GM21381 (cell line): ENCODE measurements around the gene DAD1.
A peak's percentile ranks its signal among the peaks of the same experiment; 100 is the strongest.
"Not testable (repeated sequence)": the region's sequence is repeated elsewhere in the genome, so short reads cannot be mapped to it uniquely, and the experiment has no call there.

ENCODE experiments used
- ATAC-seq: cut with Tn5 transposase; IDR thresholded peaks from one replicate; pipeline ENCODE4 v1.9.1; 2021; ENCODE audit warnings: mild to moderate bottlenecking, moderate library complexity; ENCODE audit not compliant: unreplicated experiment

DAD1 gene

DNA sequence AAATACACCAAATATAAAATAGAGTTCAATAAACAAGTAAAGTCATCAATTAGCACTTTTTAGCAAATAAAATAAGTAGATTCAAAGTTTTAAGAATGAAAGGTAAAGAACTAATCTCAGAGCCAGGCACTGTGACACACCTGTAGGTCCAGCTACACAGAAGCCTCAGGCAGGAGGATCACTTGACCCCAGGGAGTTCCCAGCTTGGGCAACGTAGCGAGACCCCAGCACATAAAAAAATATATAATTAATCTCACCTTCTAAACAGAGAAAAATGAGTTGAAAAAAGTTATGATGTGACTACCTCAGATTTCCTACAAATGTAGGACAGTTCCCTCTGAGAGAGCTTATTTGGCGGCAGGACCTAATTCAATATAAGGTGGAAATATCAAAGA lies 19.3 kb downstream of the DAD1 start:
- no peak for ATAC-seq

DNA sequence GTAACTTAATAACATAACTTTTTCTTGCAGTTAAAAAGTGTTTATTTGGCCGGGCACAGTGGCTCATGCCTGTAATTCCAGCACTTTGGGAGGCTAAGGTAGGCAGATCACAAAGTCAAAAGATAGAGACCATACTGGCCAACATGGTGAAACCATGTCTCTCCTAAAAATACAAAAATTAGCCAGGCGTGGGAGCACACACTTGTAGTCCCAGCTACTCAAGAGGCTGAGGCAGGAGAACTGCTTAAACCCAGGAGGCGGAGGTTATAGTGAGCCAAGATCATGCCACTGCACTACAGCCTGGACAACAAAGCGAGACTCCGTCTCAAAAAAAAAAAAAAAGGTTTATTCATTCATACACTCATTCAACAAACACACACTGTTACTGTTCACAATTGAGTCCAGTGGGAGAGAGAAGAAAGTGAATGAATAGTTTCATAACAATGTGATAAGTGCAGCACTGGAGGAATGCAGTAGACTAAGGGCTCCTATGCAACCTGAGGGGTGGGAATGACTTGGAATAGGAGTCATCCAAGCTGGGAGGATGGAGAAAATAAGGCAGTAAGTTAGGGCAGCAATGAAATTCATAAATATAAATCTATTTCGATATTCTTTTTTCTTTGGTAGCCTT lies 19.8 kb downstream of the DAD1 start:
- no peak for ATAC-seq

DNA sequence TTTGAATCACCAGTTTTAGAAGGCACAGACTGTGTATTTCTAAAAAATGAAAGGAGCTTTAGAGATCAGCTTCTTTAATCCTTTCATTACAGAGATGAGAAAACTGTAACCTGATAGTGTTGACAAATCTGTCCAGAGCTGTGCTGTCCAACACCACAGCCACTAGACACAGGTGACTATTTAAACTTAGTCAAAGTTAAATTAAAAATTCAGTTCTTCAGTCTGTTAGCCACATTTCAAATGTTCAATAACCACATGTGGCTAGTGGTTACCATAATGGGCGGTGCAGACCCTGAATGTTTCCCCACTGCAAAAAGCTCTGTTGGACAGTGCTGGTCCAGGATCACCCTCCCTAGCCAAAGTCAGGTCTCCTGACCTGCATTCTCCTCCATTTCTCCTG lies 21.6 kb downstream of the DAD1 start:
- ATAC-seq: no peak

DNA sequence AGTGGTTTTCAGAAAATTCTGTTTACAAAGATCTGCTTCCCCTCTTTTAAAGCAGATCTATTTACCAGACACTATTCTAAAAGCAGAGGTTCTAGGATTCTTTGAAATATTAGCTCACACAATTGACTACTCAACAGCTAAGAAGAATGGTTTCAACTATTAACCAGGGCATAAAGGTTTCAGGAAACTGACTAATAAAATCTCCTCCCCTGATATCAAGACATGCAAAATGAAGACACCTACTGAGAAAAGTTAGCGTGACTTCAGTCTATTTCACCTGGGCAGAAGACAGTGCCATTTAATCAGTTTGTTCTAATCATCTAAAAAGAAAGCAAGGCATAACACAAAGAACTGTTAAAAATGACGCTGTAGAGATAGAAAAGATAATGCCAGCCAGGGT lies 22.2 kb downstream of the DAD1 start:
- no peak for ATAC-seq

DNA sequence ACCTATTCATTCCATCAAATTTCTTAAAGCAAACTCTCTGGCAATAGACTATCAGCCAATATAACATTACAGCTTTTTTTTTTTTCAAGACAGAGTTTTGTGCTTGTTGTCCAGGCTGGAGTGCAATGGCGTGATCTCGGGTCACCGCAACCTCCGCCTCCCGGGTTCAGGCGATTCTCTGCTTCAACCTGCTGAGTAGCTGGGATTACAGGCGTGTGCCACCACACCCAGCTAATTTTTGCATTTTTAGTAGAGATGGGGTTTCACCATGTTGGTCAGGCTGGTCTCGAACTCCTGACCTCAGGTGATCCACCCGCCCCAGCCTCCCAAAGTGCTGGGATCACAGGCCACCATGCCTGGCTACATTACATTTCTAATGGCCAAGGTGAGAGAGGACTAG lies 22.8 kb downstream of the DAD1 start:
- not testable (repeated sequence) for ATAC-seq

DNA sequence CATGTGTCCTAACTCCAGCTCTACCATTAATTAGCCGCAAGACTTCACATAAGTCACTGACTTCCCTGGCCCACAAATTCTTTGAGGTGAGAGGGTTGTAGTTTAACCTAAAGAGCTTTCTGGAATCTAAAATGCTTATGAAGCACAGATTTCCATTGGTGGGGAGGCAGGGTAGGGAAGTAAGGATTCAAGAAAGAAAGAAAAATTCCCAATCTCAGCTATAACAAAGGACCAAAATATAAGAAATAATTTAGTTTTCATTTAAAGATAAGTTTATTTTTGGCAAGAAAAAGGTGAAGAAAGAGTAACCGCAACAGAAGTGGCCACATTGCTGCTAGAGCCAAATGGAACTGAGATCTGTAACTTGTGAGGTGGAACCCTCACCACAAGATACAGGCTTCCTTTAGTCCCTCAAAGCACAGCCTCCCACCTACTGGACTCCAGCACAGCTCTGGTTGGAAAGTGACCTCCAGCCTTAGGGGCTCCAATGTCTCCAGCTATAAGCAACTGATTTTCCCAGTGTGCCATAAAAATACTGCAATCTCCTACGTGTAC lies 23.6 kb downstream of the DAD1 start:
- ATAC-seq: peak; percentile 34

DNA sequence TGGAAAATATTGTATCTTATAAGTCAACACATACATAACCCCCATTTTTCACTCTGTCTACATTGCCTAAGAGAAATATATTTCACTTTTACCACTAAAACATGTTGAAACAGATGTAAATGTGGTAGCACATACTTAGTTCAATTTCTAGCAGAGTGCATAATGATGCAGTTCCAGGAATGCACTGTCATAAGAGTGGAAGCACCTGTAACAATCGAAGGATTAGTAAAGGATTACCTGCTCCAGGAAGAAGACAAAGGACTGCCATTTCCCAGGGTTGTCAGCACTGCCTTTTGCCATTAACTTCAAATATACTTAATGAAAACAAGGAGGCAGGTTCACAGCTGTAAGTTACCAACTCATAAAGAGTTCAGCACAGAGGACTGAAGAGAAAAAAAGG lies 24.6 kb downstream of the DAD1 start:
- ATAC-seq: no peak

DNA sequence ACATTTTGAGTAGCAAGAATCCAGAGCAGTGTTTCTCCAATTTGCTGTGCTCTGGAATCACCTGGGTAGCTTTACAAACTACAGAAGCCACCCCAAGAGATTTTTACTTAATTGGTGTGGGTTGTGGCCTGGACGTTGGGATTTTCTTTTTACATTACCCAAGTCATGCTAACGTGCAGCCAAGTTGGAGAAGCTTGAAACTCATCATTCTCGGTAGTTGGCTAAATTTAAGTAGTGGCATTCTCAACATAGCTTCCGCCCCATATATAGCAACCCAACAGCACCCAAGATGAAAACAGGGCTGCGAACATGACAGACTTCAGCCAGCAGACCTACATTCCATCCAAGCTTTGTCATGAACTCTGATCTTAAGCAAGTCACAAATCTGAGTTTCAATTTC lies 25.0 kb downstream of the DAD1 start:
- no peak for ATAC-seq

DNA sequence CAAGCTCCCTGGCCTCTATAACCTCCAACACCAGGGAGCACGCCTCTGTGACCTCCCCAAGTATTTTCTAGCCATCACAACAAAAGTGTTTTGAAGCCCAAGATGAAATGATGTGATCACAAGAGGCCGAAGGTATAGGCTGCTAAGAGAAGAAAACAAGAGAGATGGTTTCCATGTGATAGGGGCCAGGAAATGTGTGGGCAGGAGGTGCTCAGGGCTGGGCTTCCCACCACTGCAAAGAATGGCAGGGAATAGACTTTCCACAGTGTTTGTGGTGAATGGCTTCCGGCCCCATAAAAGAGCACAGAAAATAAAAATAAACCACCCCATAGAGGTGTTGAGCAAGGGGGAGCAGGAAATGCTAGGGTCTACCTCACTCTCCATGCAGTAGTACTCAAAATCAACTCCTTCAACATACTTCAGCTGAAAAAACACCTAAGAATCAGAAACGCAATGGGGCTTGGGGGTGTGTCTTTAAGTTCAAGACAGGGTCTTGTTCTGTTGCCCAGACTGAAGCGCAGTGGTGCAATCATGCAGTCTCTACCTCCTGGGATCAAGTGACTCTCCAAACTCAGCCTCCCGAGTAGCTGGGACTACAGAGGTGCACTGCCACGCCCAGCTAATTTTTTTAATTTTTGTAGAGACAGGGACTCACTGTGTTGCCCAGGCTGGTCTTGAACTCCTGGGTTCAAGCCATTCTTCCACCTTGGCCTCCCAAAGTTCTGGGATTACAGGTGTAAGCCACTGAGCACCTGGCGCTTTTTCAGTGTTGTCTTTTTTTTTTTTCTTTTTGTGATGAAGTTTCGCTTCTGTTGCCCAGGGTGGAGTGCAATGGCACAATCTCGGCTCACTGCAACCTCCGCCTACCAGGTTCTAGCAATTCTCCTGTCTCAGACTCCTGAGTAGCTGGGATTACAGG lies 27.1 kb downstream of the DAD1 start:
- ATAC-seq: no peak

DNA sequence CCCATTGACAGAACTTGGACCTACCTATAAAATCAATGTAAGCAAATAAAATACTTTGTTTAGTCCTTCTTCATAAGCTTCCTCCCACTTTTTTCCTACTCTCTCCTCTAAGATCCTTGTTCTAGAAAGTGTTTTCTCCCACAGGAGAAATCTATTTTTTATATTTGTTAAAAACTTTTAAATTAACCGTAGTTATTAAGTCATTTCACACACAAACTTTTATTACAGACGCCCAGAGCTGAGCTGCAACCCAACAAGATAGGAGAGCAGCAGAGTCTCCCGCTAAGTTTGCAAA lies 27.7 kb downstream of the DAD1 start:
- ATAC-seq: no peak

DNA sequence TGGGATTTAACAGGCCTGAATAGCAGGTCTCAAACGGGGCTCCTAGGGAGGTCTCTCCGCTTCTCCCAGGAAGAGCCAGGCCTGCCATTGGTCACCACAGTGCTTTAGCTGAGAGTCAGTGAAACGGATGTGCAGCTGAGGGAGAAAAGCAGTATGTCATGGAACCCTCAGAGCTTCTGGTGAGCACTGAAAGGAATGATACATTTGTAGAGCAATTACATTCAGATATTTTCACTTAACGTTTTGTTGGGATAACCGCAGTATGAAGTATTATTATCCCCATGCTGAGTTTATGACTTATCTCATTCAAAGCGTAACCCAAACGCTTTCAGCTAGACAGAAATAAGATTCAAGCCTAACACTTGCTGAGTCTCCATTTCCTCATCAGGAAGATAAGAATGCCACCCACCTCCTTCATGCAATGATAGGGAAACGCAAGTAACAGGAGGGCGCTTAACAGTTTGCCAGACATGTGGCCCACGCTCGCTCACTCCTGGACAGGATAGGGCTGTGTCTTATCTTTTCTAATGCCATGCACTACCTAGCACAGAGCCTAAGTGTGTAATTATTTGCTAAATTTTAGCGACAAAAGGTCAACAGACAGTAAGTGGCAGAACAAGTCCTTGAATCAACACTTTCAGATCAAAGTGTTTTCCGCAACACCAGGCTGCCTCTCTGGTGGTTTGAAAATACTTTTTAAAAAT lies 28.2 kb downstream of the DAD1 start:
- no peak for ATAC-seq

DNA sequence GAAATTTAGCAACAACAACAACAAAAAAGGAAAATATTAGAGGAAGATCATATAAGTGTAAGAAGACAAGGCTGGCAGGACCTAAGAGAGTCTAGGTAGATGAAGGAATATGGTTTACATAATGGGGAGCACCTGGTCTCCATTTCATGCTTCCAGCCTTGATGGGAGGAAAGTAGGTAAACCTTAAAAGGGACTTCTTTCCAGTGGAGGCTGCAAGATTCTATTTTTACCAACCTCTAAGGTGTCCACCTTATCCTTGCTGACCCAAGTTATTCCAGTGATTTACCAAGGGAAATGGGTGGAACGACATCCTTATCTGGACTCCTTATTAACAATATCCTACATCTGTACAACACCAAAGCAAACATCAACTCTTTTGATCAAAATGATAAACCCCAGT lies 30.0 kb downstream of the DAD1 start:
- ATAC-seq: no peak

DNA sequence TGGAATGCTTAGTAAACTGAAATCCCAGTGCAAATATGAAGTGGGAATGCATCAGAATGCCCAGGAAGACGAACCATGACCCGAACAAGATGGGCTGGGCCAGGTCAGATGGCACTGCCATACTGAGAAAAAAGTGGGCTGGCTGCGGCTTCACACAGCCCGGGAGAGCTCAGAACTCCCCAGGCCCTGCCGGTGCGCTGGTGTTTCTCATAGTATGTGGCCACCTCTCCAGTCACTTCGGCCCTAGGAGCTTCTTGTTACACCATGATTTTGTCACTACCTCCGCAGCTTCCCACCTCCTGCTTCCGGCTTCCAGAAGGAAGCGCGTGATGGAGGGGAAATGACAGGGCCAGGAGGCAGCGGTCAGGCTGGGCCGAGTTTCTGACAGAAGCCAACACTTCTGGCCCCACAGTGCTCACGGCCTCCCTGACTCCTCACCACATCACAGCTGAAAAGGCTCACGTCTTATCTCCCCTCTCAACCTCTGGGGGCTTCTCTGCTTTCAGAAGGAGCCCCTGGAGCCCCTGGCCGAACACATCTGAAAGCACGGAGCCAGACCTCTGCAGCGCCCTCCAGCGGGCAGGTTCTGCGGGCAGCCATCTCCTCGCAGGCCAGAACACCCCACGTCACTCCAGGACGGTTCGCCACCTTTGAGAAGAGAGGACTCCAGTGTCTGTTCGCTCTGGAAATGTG lies 30.7 kb downstream of the DAD1 start:
- ATAC-seq: no peak

DNA sequence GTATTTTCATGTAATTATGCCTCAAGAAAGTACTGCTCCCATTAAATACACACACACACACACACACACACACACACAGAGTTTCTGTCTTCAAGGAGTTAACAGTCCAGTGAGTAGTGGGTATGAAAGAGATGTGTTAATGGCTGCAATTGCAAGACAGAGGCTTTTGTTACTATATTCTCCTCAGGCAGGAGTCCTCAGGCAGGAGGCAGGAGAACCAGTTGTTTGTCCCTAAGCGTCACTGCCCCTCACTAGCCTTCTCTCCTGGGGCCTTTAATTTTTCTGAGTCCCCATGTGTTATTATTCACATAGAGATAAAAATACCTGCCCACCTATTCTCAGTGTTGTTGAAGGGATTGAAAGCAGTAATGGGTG lies 31.2 kb downstream of the DAD1 start:
- ATAC-seq: no peak

DNA sequence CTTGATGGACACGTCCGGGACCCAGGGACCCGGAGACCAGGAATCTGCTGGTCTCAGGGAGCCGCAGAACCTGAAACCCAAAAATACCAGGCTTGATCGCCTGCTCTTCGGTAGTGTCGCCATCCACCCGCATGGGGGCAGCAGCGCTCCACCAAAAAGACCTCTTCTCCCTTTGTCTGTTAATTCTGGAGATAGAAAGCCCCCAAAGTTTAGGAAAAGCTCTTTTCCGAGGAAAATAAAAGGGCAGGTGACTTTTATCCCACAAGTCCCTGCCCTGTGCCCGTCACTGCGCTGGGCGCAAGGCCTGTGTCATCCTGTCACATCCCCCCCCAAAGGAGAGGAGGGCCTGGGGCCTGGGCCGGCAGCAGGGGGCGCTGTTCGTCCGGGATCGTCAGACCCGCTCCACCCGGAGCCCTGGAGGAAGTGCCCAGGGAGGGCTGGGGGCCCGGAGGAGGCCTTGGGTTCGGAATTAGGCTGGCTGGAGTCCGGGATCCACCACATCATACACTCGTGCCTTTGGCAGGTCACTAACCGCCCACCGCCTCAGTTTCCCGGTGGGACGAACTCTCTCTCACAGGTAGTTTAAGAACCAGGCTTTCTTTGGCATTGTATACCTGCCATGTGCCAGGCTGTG lies 31.9 kb downstream of the DAD1 start:
- peak; percentile 29 for ATAC-seq

DNA sequence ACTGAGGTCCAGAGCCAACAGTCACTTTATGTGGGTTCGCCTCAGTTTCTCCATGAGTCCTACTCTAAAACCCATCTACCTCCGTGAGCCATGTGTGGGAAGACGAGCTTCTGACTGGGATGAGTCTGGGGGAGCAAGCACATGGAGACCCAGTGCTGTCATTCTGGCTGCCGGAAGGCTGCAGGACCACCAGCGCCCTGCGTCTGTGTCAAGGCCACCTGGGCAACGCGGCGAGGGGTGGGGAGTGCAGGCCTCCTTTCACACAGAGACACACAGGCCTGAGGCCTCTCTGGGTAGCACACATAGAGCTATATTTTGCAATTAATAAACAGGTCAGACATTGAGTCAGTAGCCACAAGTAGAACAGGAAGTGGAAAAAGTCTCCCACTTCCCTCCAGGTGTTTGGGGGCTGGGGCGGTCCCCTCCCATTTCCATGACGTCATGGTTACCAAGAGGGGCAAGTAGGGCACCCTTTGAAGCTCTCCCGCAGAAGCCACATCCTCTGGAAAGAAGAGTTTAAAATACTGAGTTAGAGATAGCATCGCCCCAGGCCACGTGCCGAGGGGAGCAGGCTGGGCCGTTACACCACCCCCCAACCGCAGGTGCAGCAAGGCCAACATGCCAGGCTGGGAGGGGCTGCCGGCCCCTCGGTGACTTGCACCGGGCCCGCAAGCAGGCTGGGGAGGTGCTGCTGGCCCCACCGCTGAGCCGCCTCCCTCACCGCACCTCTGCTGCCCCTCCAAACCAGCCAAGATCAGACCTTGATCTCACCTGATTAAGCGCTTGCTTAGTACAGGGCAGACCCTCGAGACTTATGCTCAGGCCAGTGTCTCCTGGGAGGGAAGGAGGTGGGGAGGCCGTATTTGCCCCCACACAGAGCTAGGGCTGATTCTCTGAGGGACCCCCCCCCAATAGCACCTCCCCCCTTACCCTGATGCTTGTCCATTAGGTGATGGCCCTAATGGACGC lies 32.7 kb downstream of the DAD1 start:
- ATAC-seq: peak; percentile 64

DNA sequence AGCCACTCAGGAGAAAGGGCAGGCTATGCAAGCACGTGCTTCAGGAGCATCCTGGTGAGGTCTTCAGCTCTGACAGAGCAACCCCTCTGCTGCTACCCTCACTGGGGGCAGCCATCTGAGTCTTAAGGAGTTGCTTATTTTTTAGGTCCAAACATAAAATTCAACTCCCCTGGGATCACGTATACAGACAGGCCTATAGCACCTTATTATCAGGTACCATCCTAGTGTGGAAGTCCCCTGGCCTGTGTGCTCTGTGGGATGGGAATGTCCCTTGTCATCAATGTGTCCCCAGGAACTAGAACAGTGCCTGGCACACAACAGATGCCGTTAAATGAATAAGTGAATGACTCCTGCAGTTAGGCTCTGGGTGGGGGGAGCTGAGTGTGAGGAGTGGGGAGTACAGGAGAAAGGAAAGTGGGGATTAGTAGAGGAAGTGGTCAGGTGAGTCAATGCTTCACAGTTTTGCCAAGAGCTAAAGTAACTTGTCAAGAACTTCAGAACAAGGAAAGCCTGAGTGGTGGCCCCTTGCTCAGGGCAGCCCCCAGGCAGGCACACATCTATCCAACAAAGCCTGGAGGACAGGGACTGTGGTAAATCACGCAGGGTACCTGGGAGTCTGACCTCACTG lies 33.5 kb downstream of the DAD1 start:
- peak; percentile 14 for ATAC-seq

DNA sequence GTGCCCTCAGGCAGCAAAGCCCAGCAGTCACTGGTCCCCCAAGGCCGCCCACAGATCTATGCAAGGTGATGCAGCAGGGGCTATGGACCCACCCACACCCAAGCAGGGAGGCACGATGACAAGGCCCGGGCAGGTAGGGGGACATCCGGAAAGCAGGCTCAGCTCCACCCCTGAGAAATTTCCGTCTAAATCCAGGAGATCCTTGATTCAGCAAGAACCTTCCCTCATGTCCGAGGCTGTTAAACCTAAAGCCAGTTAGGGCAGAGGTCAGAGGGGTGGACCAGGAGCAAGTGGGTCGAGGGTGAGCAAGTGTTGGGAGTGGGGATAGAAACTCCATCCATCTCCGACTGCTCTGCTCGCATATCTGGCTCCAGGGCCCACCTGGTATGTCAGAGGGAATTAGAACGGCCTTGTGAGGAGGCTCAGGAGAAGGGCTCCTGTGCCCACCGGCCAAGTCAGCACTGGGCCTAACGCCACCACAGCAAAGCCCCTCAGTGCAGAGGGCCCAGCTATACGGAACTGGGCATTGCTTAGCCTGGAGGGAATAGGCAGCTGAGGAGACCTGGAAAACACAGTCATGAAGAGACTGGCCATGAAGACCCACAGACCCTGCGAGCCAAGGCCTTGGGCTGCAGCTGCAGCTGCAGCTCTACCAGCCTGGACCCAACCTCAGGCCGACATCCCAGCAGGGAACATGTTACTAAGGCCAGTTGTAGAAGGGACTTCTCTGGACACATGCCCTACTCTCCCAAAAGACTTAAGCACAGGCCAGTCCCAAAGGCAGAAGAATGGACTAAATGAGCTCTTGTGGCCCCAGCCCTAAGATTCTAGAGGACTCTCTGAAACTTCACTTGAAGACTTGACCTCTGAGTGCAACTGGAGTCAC lies 34.3 kb downstream of the DAD1 start:
- ATAC-seq: no peak
